ENCODE data around the gene ZNF101.
A peak's percentile ranks its signal among the peaks of the same experiment; 100 is the strongest.
"Not testable (repeated sequence)": the region's sequence is repeated elsewhere in the genome, so short reads cannot be mapped to it uniquely, and the experiment has no call there.

The ZNF101 gene

DNA sequence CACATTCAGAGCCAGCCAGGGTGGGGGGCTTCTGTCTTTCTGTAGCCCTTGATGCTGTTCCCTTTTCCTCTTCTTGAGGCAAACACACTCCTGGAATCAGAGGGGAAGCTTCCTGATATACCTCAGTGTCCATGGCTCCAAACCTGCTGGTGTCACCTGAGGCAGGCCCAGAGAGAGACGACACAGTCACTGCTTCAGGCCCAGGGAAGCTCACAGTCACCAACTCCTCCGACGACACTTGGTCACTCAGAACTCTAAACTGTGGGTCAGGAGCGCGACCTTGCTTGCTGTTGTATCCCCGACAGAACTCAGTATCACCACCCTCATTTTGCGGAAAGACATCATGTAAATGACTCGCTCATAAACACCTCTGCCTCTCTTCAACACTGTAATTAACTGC lies 6.3 kb upstream of the ZNF101 start:
- DNase-seq: no peak

DNA sequence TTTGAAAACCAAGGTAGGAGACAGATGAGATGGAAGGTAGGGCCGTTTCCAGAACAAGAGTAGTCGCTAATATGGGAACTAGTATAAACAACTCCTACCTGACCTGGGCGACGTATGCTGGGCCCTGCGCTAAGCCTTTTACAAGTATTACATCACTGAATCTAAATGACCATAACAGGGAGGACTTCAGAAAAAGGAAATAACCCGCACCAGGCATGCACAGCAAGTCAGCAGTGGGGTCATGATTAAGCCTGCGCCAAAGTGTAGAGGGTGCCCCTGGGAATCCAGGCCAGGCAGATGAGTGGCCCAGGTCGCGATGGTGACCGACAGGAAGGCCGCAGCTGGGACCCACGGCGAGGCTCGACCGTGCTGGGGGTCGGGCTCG lies 5.8 kb upstream of the ZNF101 start:
- DNase-seq: no peak

GRCh38 chr19:19663256-19664120 lies 5.2 kb upstream of the ZNF101 start, which contains the start of gene ATP13A1:
Gene ATP13A1 (minus strand): TSS chr19:19663676. CDS start chr19:19663666, 10 bp downstream.
- peak; percentile 96 for DNase-seq

- not testable (repeated sequence) for DNase-seq
Observed at GRCh38 chr19:19665420-19665948, 3.2 kb upstream of the ZNF101 start.

DNA sequence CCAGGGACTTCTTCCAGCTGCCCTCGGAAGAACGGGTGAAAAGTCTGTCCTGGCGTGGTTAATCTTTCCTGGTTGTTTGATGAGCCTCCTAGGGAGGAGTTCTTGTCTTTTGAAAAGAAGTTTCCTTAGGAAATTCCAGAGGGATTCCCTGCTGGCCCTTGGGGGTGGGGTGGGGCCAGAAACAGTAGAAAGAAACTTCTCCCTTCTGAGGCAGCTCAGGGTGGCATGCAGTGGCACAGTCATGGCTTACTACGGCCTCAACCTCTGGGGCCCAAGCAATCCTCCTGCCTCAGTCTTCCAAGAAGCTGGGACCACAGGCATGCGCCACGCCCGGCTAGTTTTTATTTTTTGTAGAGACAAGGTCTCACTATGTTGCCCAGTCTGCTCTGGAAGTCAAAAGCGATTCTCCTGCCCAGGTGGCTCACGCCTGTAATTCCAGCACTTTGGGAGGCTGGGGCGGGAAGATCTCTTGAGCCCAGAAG lies 1.5 kb downstream of the ZNF101 start:
- DNase-seq: no peak

GRCh38 chr19:19672816-19673215 lies 4.2 kb downstream of the ZNF101 start:
- DNase-seq: no peak

- DNase-seq: no peak
Observed at GRCh38 chr19:19674315-19674714, 5.7 kb downstream of the ZNF101 start.

- DNase-seq: no peak
Observed at GRCh38 chr19:19677579-19677978, 8.9 kb downstream of the ZNF101 start.

- no peak for DNase-seq
Observed at GRCh38 chr19:19679176-19680073, 10.8 kb downstream of the ZNF101 start.

- DNase-seq: not testable (repeated sequence)
Observed at GRCh38 chr19:19686119-19686518, 17.5 kb downstream of the ZNF101 start.

- DNase-seq: no peak
Observed at GRCh38 chr19:19686580-19686979, 17.9 kb downstream of the ZNF101 start.

- DNase-seq: no peak
Observed at GRCh38 chr19:19687090-19687489, 18.5 kb downstream of the ZNF101 start.

GRCh38 chr19:19689023-19689422 lies 20.4 kb downstream of the ZNF101 start:
- DNase-seq: not testable (repeated sequence)

DNA sequence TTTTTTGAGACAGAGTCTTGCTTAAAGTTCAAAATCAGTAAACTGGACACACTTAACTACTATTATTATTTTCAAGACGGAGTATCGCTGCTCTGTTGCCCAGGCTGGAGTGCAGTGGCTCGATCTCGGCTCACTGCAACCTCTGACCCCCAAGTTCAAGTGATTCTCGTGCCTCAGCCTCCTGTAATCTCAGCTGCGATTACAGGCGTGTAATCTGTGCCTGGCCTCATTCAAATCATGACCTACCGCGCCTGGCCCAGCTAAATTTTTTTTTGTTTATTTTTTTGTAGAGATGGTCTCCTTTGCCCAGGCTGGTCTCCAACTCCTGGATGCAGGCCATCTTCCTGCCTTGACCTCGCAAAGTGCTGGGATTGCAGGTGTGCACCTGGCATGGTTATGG lies 23.0 kb downstream of the ZNF101 start:
- DNase-seq: no peak

DNA sequence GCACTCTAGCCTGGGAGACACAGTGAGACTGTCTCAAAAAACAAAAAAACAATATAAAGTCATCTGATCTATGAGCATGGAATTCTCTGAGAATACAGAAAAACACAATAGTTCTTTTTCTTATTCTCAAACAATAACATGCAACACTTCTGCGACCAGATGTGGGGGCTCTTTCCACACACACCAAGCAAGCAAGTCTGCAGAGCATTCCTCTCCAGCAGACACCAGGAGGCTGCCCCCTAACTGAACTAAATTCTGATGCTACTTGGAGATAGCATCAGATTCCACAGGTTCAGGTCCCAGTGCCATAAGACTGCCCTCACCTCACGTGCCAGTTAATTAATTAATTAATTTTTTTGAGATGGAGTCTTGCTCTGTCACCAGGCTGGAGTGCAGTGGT lies 27.7 kb downstream of the ZNF101 start:
- no peak for DNase-seq

DNA sequence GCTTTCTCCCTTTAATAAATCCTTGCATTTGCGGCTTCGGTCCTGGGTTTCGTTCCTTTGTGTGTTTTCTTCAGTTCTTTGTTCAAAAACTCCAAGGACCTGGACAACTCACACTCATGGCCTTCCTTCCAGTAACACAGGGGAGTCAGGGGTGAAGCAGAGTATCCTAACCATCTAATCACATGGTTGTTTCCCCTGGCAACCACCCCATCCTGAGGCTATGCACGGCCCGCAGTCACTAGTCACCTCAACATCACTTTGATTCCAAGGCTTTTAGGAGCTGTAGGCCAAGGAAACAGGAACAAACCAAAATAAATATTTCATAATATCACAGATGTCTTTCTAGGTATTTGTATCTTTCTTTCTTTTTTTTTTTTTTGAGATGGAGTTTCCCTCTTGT lies 28.9 kb downstream of the ZNF101 start:
- DNase-seq: no peak

GRCh38 chr19:19700493-19700892 lies 31.9 kb downstream of the ZNF101 start:
- DNase-seq: not testable (repeated sequence)

DNA sequence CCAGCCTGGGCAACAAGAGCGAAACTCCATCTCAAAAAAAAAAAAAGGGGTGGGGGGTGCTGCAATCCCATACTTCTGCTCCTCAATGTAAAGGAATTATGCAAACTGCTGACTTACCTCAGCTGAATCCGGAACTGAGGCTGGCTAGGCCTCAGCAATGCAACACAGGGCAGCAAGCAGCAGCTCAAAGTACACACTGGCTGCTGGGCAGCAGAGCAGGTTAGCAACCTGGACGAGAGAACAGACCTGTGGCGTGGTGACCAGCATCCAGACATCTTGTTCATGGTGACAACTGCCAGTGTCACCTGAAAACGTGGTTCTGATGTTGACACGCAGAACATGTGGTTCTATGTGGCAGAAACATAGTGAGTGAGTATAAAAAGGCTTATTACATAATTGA lies 36.2 kb downstream of the ZNF101 start:
- no peak for DNase-seq

- no peak for DNase-seq
Observed at GRCh38 chr19:19710506-19710905, 41.9 kb downstream of the ZNF101 start.

DNA sequence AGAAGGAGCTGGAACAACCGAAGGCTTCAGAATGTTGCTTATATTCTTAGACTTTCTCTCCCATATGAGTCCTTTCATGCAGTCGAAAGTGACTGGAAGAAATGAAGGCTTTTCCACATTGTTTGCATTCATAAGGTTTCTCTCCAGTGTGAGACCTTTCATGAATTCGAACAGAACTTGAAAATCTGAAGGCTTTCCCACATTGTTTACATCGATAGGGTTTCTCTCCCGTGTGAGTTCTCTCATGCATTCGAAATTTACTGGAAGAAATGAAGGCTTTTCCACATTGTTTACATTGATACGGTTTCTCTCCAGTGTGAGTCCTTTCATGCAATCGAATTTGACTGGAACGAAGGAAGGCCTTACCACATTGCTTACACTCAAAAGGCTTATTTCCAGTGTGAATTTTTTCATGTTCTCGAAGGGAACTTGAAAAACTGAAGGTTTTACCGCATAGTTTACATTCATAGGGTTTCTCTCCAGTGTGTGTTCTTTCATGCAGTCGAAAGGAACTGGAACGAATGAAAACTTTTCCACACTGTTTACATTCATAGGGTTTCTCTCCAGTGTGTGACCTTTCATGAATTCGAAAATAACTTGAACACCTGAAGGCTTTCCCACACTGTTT lies 42.8 kb downstream of the ZNF101 start:
- DNase-seq: no peak

DNA sequence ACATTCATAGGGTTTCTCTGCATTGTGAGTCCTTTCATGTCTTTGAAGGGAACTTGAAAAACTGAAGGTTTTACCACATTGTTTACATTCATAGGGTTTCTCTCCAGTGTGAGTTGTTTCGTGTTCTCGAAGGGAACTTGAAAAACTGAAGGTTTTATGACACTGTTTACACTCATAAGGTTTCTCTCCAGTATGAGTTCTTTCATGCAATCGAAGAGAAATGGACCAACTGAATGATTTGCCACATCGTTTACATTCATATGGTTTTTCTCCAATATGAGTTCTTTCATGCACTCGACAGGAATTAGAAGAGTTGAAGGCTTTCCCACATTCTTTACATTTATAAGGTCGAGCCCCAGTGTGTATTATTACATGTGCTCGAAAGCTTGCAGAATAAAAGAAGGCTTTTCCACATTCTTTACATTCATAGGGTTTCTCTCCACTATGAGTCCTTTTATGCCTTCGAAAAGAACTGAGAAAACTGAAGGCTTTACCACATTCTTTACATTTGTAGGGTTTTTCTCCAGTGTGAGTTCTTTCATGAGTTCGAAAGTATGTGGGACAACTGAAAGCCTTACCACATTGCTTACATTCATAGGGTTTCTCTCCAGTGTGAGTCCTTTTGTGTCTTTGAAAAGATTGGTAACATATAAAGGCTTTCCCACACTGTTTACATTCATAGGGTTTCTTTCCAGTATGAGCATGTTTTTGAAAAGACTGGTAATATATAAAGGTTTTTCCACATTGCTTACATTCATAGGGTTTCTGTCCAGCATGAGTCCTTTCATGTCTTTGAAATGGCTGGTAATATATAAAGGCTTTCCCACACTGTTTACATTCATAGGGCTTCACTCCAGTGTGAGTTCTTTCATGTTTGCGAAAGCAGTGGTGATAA lies 43.5 kb downstream of the ZNF101 start:
- no peak for DNase-seq

GRCh38 chr19:19719798-19720197 lies 51.2 kb downstream of the ZNF101 start:
- DNase-seq: no peak

Measured in stimulated activated naive CD4-positive, alpha-beta T cell treated with Interleukin-2 at 50 U/mL for 16 hours (primary cell).